Vagina (tissue), 2 donors: ENCODE results near the gene ZNF385C.

Experiments used
- CTCF ChIP-seq, 3 experiments: fragments of 450-650 bp in 2 of 3; fragments of 200-600 bp in 1 of 3; sonication (generic) in 1 of 3; IDR thresholded peaks; one replicate each; pipeline ENCODE4 v1.5.1; 2017 to 2019; ENCODE audit warnings: antibody characterized with exemption in 3 of 3, mild to moderate bottlenecking in 2 of 3, moderate library complexity in 2 of 3
- POLR2AphosphoS5 ChIP-seq, 2 donors: sonication (generic); formaldehyde crosslinking; IDR thresholded peaks; one replicate each; pipeline ENCODE4 v1.9.0; 2017; ENCODE audit warnings: antibody characterized with exemption in 2 of 2, mild to moderate bottlenecking in 2 of 2, low read depth in 1 of 2; ENCODE audit not compliant: insufficient read depth in 1 of 2

- TF ChIP-seq POLR2AphosphoS5 (IDR thresholded peaks at IDR 0.05; ENCODE audit: insufficient read depth in 1 of 2, low read depth in 1 of 2) (no peak), CTCF (IDR thresholded peaks at IDR 0.05) (no peak)
These were observed 592 bp upstream of the ZNF385C start for GRCh38 chr17:42098730-42099399.
